Measurements from ENCODE around the gene ILKAP. TPM values are rescaled to one million over a fixed set of nuclear protein-coding genes. Genes with fewer than 3 reads are reported as not detected.

Gene ILKAP
- total RNA-seq, 2 experiments from 2014 or later: 42.1 to 43.3 TPM

DNA sequence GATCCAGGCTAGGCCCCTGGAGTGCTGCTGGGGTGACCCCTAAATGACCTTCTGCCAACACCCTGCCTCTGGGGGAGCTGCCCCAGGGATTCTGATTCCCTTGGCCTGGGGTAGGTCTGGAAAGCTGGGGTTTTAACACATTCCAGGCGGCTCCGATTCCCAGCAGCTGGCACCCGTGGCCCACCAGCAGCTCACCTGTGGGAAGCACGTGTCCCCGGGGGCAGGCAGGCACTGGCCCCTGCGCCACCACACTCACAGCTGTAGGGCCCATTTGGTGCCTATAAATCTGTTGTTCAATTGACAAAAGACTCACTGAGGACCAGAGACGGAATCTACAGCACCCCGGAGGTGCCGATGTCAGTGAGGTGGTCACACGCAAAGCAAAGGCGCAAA is 69.1 kb downstream of the ILKAP start:
- Mint-ChIP-seq H3K9me3 (no peaks in the 10 kb centered on the region), H3K27ac (no peak overlapping the region), H3K27me3 (no peaks in the 10 kb centered on the region), H3K36me3 (ENCODE audit: low read depth) (no peaks in the 10 kb centered on the region), H3K4me1 (ENCODE audit: low read depth) (no peaks in the 10 kb centered on the region), H3K4me3 (no peak overlapping the region)
- DNase-seq: no peak
- POLR2A ChIA-PET: no interaction called here
- TF ChIP-seq, protein P1, sequence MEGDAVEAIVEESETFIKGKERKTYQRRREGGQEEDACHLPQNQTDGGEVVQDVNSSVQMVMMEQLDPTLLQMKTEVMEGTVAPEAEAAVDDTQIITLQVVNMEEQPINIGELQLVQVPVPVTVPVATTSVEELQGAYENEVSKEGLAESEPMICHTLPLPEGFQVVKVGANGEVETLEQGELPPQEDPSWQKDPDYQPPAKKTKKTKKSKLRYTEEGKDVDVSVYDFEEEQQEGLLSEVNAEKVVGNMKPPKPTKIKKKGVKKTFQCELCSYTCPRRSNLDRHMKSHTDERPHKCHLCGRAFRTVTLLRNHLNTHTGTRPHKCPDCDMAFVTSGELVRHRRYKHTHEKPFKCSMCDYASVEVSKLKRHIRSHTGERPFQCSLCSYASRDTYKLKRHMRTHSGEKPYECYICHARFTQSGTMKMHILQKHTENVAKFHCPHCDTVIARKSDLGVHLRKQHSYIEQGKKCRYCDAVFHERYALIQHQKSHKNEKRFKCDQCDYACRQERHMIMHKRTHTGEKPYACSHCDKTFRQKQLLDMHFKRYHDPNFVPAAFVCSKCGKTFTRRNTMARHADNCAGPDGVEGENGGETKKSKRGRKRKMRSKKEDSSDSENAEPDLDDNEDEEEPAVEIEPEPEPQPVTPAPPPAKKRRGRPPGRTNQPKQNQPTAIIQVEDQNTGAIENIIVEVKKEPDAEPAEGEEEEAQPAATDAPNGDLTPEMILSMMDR (IDR thresholded peaks at IDR 0.05): no peak
- ATAC-seq: no peak
- CTCF ChIA-PET: interaction anchor here (1.0 kb wide), 1 partner anchor 14 kb away, joined by 4 read pairs; no protein-coding TSS in a partner anchor
- intact Hi-C loops (cut with micrococcal nuclease): no loop called here

DNA sequence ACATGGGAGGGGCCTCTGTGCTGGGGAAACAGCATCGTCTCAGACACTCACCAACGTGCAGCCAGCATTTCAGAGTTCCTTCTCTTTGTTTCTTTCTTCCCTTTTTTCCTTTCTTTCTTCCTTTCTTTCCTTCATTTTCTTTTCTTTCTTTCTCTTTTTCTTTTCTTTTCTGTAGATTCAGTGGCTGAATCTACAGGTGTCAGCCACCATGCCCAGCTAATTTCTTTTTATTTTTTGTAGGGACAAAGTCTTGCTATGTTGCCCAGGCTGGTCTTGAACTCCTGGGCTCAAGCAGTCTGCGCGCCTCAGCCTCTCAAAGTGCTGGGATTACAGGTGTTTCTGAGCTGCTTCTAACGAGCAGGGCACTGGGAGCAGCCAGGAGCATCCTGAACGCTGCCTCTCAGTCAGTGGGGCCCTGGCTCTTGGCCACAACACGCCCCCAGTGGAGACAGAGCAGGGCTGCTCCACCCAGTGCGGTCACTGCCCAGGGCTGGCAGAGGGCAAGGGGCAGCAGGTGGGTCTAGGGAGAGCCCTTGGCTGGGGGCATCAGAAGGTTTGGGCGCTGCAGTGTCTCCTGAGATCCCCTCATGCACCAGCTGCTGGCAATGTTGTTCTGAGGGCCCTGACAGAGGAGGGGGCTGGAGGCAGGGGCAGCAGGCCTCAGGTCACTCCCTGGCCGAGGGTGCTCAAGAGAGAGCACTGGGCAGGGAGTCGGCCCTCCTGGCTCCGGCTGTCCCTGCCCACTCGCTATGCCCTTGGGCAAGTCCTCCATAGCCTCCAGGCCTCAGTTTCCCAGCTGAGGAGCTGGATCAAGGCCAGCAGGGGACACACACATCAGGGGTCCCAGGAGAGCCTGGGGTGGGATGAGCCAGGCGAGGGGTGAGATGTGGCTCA is 69.7 kb downstream of the ILKAP start:
- no peaks in the 10 kb centered on the region for H3K27me3 Mint-ChIP-seq
- no peak overlapping the region for H3K27ac Mint-ChIP-seq
- TF ChIP-seq, protein P1 (IDR thresholded peaks at IDR 0.05): no peak
- no peak overlapping the region for H3K4me3 Mint-ChIP-seq
- intact Hi-C loops (cut with micrococcal nuclease): no loop called here
- no peaks in the 10 kb centered on the region for H3K4me1 Mint-ChIP-seq (ENCODE audit: low read depth)
- DNase-seq: no peak
- H3K36me3 Mint-ChIP-seq (ENCODE audit: low read depth): no peaks in the 10 kb centered on the region
- no peak for ATAC-seq
- no peaks in the 10 kb centered on the region for H3K9me3 Mint-ChIP-seq
- CTCF ChIA-PET: interaction anchor here (1.5 kb wide), 1 partner anchor 8 kb away, joined by 3 read pairs; no protein-coding TSS in a partner anchor
- POLR2A ChIA-PET: interaction anchor here (0.7 kb wide), 1 partner anchor 25 kb away, joined by 4 read pairs; the partner anchor contains the start of gene ERFE

- Mint-ChIP-seq H3K36me3 (ENCODE audit: low read depth) (no peaks in the 10 kb centered on the region), H3K4me1 (ENCODE audit: low read depth) (no peaks in the 10 kb centered on the region), H3K27ac (no peak overlapping the region), H3K4me3 (no peak overlapping the region), H3K9me3 (no peaks in the 10 kb centered on the region), H3K27me3 (no peaks in the 10 kb centered on the region)
- no peak for DNase-seq
- CTCF ChIA-PET: interaction anchor here (1.5 kb wide), 1 partner anchor 9 kb away, joined by 3 read pairs; no protein-coding TSS in a partner anchor
- POLR2A ChIA-PET: interaction anchor here (0.6 to 0.7 kb wide), 2 partner anchors 26 to 943 kb away, joined by 3 to 4 read pairs; partner anchors contain the start of gene ERFE
- ATAC-seq: no peak
- intact Hi-C loops (cut with micrococcal nuclease): no loop called here
- TF ChIP-seq, protein P1 (IDR thresholded peaks at IDR 0.05): no peak
Observed at GRCh38 chr2:238132463-238133450, 70.7 kb downstream of the ILKAP start.

- H3K27me3 Mint-ChIP-seq: no peaks in the 10 kb centered on the region
- no peaks in the 10 kb centered on the region for H3K36me3 Mint-ChIP-seq (ENCODE audit: low read depth)
- CTCF ChIA-PET: no interaction called here
- TF ChIP-seq, protein P1 (IDR thresholded peaks at IDR 0.05): no peak
- H3K27ac Mint-ChIP-seq: no peak overlapping the region
- H3K4me3 Mint-ChIP-seq: no peak overlapping the region
- no peaks in the 10 kb centered on the region for H3K4me1 Mint-ChIP-seq (ENCODE audit: low read depth)
- H3K9me3 Mint-ChIP-seq: no peaks in the 10 kb centered on the region
- ATAC-seq (no peak), DNase-seq (no peak)
- intact Hi-C loops (cut with micrococcal nuclease): no loop called here
- POLR2A ChIA-PET: no interaction called here
Observed at GRCh38 chr2:238131761-238132462, 71.6 kb downstream of the ILKAP start.

Measured in activated CD8-positive, alpha-beta T cell treated with anti-CD3 and anti-CD28 coated beads for 36 hours (primary cell).